GM21723 (cell line): ENCODE data around the gene ADAMTS1.

Experiments
- ATAC-seq: cut with Tn5 transposase; IDR thresholded peaks from one replicate; pipeline ENCODE4 v1.9.1; 2021; ENCODE audit warnings: mild to moderate bottlenecking, moderate library complexity; ENCODE audit not compliant: unreplicated experiment

Gene ADAMTS1

DNA sequence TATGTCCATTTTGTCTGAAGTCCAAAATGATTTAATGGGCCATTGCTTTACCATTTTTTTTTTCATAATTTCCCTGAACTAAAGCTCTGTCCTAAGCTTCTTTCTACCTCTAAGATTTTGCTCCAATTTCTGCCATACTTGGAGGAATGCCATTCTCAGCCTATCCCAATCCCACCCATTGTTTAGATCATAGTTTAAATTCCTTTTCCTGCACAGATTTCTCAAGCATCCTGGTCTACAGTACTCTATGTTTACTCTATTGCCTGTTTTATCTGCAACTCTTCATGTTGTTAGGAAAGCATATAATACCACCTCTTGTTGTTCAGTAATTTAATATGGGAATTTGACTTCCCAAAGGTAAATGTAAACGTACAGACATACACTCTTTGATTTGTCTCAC lies 30.8 kb downstream of the ADAMTS1 start:
- no peak for ATAC-seq

DNA sequence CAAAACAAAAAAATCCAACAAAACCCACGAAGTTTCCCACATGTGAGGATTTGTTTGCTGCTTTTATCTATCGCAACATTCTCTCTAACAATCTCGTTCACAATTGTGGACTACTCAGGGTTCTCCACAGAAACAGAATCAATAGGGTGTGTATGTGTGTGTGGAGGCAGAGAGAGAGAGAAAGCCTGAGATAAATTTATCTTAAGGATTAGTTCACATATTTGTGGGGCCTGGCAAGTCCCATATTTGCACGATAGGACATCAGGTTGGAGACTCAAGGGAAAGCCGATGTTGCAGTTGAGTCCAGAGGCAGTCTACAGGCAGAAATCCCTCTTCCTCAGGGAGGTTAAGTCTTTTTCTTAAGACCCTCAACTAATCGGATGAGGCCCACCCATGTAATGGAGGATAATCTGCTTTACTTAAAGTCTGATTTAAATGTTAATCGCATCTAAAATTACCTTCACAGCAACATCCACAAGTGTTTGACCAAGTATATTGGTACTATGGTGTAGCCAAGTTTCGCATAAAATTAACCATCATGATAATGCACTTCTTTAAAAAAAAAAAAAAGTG lies 31.7 kb downstream of the ADAMTS1 start:
- ATAC-seq = no peak

DNA sequence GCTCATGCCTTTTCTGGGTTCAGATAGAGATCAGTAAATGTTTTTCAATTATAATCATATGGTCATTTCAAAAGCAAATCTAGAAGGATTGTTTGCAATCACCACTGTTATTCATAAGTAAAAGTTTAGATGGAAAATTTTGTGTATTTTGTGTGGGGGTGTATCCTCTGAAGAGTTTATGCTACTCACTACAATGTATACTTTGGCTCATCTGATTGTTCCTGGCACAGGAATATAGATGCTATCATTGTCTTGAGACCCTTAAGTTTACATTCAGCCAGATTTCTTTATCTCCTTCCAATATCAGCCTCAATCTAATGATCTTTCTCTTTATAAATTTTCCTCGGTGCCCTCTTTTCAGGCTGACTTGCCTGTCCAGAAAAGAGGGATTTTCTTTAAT lies 33.0 kb downstream of the ADAMTS1 start:
- ATAC-seq = no peak

DNA sequence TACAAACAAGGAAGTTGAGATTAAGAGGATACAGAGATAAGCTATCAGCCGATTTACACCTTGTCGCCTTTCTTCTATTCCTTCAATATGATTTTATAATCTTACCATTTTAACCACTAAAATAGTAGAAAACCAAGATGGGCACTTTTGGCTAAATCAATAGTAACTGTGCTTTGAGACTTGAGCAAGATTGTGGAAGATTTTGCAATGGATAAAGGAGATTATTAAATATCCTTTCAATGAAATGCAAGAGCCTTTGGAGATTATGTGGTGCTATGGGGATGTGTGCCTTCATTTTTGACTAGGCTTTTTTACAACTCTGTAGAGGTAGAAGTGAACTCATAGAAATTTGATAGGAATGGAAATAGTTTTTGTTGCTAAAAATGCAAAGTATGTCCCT lies 33.7 kb downstream of the ADAMTS1 start:
- ATAC-seq = no peak

DNA sequence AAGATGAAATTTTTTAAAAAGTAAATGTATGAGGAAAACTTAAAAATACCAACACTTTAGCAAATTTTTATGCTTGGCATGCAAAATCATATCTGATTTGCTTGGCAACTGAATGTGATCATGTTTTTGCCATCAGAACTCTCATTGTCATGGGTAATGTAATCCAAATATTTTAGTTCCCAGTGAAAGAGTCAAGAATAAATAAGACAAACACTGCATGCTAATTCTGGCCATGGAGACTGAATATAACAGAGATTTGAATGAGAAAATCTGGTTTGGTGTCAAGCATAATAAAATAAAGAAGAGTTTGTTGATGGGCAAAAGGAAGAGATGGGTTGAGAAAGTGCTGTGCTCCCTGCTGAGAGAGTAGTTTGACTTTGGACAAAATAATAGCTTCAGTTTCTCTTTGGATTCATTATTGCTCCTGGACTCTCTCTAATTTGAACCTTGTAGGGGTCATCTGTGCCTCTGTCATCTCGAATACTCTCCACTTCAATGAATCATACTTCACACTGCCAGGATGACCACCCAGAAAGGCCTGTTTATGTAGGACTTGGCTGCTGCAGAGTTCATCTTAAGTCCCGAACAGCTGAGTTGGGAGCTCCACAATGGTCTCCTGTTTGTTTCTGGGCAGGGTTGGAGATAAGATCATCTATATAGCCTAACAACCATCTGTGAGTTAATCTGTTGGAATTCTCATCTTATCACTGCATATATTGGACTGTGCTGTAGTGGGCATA lies 34.4 kb downstream of the ADAMTS1 start:
- ATAC-seq = no peak

DNA sequence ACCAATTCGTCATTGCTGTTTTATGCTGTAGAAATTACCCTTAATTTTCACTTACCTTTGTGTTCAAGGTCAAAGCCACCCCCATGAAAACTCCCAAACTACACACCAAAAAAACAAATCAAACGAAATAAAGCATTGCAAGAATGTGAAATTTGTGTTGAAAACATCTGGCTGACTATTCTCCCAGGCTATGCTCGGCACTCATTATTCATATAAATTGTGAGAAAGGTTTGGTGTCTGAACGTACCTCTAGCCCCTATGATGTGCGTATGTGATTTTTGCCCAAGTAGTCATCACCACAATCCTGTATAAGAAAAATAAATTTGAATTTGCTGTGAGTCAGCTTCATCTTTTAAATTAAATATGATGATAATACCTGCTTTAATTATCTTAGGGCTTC lies 34.9 kb downstream of the ADAMTS1 start:
- ATAC-seq = no peak

DNA sequence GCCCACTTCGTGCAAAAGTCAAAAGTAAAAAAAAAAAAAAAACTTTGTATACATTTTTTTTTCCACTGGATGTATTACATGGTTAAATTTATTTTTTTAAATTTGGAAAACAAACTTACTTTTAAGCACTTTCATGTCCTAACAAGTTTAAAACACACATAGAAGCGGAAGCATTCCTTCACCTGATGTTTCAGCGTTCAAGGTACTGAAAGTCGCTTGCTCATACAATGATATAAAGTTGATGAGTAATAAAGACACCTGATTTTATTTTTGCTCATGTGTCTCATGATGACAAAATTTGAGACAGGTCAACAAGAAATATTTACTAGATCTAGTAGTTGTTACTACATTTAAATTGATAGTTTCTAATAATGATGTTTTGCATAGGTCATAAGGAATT lies 35.5 kb downstream of the ADAMTS1 start:
- no peak for ATAC-seq

DNA sequence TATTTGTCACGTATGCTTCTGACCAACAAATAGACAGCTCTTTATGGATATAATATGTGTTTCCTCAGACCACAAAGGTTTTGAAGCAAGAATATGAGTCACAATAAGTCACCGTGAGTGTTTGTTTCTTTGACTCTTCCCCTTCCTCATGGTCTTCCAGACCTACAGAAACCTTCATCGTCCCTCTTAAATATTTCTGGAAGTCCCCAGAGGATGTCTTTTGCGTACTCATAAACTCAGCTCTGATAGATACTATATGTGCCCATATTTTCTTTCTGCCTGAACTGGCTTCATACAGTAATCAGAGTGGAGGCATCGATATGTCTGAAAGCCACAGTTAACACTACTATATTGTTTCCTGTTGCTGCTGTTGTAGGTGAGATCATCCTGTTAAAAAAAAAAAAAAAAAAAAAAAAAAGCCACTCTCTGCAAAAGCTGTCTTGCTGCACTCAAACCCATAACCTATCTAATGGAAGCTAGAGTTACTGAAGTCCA lies 38.4 kb downstream of the ADAMTS1 start:
- ATAC-seq = no peak

DNA sequence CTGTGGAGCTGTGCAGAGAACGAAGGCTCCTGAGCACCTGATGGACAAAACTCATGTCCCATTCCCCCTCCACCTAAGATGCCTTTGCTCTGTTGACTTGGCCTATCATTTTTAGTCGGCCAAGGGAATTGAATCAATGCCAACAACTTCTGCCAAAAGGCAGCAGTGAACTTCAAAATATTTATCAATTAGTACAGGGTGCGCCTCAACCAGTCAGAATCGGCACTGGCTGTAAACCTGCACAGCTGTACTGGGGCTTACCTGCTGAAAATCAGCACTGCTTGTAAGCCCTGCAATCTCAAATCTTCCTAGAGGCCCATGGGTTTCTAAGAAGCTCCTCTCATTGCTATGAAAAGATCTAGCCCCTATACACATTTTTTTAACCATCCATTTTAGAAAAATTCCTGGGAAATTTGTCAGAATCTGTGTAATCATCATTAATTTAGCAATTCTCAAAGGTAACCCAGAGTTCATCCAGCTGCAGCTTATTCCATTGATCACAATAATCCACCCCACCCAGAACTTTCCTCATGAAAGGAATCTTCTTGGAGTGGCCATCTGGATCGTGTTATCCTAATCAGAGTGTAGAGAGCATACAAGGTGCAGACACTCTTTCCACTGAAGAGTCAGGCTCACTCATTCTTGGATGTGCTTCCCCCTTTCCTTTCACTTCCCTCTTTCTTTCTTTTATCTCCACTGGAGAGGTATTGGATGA lies 40.2 kb downstream of the ADAMTS1 start:
- ATAC-seq = no peak

DNA sequence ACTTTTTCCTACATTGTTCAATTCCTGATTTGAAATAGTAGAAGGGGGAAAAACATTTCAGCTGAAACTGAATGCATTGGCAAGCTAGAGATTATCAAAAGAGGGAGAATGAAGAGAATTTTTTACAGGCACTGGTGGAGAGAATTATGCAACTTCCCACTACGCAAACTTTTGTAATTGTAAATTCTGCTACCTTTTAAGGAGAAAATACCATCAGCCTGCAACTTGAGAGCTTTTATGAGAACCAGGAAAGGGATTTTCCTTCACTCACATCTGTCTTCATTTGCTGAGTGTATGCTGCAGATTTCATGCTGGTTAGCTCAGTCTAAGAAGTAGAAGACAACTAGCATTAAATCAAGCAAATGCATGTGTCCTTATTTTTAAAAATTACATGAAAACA lies 43.7 kb downstream of the ADAMTS1 start:
- no peak for ATAC-seq

DNA sequence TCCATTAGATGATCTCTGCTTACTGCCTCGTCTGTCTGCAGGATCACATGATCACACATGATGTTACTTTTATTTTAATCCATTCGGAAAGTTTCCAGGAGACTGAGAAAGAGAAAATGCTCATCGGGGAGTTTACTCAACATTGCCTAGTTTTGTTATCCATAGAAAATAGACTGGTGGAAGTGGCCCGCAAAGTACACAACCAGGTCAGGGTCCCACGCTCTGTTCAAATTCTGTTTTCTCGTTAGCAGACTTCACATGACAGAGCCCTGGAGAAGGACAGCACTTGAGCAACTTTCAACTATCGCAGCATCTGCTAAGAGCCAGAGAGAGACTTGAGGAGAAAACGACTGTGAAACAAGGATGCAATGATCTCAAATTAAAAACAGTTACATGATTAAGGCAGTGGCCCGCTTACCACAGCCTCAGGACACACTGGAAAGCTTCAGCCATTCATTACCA lies 44.2 kb downstream of the ADAMTS1 start:
- no peak for ATAC-seq

DNA sequence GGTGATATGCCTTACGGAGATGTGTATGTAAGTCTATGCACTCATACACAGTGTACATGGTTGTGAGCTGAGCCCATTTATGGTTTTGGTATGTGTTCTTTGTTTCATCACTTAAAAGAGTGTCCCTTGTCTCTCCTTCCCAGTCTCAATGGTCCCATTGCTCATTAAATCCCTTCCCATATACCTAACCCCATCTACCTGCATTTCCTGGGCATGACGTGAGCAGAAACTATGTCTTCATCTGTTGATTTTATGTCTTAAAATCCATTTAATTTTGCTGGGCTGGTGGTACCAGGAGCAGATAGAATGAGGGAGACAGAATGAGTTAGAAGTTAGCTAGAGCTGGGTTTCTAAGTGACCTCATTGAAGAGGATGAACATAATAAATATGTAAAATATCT lies 44.8 kb downstream of the ADAMTS1 start:
- ATAC-seq = no peak

DNA sequence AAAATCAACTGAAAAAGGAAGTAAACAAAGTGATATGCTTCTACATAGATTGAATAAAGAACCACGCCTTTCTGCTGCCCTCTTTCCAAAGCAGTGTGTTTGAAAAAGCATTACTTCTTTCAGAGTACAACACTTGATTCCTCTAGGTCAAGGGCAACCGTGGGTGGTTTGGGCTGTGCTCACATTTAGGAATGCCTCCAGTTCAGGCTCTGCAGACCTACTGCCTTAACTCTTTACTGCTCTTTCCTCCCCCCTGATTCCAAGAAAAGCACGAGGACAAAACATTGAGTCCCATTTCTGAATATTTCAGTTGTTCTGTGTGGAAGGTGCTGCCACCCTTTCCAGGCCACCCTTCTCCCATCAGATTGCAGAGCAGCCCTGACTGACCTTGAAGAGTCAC lies 45.2 kb downstream of the ADAMTS1 start:
- ATAC-seq = no peak

DNA sequence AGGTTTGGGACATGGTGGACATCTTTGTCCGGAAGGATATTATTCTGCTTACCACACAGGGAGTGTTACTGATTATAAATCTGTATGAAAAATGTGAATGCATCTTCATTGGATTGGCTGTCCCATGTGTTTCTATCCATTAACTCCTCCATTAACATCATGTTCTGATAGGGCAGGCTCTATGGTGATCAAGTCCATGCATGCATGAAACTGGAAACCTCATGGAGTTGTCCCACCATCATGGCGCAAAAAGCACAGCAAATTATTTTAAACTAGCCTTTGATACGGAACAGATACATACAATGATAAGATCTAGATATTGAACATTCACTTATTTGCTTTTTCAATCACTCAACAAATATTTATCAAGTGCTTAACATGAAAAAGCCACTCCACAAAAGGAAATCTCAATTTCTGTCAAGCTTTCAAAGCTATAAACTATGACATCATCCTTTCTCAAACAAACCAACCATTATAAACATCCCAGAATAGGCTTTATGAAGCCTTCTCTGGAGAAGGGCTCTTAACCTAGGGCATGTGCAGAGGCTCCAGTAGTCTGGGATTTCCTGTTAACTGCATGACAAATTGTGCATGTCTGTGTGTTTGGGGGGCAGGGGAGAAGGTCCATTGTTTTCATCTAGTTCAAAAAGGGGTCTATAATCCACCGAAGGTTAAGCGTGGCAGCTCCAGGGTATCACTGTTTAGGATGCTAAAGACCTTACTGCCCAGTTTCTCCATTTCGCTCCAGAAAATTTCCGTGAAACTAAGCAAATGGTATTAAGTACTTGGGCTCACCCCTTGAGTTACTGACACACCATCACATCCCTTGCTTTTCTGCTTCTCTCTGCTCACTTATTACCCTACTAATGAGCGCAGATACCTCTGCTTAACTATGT lies 46.1 kb downstream of the ADAMTS1 start:
- ATAC-seq = no peak

DNA sequence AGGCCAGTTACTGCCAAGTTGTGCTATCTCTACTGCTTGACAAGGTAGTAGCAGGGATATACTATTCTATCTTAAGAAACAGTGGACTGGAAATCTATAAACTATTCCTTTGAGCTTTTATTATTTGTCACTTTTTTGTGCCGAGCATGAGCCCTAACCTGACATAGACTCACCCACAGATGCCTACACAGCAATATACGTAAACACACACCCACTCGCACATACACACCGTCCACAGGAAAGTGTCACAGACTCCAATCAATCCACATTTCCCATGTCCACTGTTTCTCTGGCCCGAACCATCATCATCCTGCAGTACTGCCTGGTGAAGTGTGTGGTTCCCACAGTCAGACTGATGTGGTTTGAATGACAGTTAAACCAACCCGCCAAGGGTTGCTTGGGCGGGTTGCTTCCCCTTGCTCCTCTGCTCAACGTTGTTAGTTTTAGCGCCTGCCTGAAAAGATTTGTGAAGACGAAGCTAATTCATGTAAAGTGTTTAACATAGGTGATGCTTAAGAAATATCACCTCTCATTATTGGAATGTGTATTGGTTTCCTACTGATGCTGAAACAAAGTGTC lies 47.2 kb downstream of the ADAMTS1 start:
- ATAC-seq = no peak

DNA sequence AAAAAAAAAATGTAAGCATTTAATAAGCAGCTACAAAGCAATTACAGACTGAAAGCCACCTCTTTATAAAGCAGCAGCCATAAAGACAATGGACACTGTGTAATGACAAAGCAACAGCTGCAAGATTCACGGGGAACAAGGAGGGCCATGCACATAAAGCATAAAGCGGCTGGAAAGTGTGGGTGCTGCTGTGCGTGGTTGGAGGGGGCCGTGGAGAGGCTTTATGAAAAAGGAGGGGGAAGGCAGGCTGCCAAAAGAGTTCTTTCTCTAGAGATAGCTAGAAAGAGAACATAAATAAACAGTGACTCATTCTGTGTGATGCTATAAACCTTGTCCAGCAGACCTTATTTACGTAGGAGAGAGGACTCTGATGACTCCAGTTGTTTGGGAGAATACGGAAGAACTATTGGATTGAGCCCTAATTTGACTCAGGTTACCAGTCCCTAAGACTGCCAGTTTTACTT lies 49.3 kb downstream of the ADAMTS1 start:
- no peak for ATAC-seq

DNA sequence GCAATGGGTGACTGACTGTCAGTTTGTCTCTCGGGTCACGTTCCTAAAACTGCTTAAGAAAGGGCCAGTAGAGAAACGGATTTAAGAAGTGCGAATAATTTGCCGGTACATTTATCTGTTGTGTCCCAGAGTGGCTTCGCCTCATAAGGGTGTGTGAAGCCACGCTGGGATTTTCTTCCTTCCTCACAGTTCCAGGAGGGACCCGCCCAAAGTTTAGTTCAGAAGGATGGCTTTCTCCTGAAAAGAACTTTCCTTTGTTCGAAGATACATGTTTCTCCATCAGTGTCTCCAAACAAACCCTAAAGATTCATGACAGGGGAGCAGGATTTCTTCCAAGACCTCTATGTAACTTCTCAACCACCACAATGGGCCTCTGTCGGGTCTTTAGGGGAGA lies 49.8 kb downstream of the ADAMTS1 start:
- no peak for ATAC-seq

DNA sequence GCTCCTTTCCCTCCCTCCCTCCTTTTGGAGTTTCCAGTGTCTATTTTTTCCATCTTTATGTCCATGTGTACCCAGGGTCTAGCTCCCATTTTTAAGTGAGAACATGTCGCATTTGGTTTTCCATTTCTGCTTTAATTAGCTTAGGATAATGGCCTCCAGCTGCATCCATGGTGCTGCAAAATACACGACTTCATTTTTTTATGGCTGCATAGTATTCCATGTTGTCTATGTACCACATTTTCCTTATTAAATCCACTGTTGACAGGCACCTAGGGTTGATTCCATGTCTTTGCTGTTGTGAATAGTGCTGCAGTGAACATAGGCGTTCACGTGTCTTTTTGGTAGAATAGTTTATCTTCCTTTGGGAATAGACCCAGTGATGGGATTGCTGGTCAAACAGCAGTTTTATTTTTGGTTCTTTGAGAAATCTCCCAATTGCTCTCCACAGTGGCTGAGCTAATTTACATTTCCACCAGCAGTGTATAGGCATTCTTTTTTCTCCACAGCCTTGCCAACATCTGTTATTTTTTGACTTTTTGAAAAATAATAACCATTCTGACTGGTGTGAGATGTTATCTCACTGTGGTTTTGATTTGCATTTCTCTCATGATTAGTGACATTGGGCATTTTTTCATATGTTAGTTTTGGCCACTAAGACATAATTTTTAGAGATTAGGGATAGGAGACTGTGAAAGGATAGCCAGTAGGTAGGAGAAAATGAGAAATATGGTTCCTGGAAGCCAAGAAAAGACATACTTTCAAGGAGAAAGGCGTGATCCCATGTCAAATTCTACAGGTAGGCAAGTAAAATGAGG lies 50.4 kb downstream of the ADAMTS1 start:
- ATAC-seq = no peak

DNA sequence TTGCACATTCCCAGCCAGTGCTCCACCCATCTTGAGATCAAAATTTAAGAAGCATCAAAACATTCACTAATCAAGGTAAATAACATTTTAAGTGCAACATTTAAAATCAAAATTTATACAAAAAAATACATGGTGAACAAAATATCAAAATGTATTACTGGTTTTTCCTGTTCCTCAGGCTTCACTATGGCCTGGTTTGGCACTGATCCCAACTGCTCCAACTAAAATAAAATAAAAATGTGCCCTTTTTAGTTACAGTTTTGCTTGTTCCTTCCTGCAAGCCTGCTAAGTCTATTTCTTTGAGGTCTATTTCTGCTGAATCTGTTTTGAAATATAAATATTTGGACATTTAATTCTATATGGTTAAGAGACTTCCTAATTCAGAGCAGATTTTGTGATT lies 54.9 kb downstream of the ADAMTS1 start:
- ATAC-seq = no peak

DNA sequence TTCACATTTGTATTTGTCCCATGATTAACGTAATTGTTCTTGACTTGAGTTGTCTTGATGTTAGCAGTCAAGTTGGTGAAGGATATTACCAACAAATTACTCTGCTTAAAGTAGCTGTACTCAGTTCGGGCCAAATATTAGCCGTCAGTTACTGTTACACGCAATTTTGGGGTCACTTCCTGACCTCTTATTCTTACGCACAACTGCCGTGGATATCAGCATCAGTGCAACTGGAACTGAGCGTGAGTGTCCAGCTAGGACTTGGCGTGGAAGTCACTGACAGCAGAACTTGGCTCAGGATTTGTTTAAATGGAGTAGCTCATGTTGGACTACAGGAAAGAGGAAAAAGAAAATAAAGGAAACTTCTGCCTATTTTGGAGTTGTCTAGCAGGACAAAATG lies 56.4 kb downstream of the ADAMTS1 start:
- ATAC-seq = no peak
